ENCODE measurements around the gene SPINK6.

Gene SPINK6

GRCh38 chr5:148202531-148203203 lies at the start of gene SPINK6:
Gene SPINK6, plus strand, starts transcription at chr5:148203042. Its CDS starts 55 bp downstream, at chr5:148203097.
- H3K4me1 ChIP-seq (ENCODE audit: insufficient read depth, low read length): no peaks in the 10 kb centered on the region
- H3K9me3 ChIP-seq (ENCODE audit: control insufficient read depth, insufficient read depth, low read length): no peaks in the 10 kb centered on the region

GRCh38 chr5:148156609-148157008 lies 46.2 kb upstream of the SPINK6 start:
- H3K4me1 ChIP-seq (ENCODE audit: insufficient read depth, low read length): no peaks in the 10 kb centered on the region
- no peaks in the 10 kb centered on the region for H3K36me3 ChIP-seq (ENCODE audit: insufficient read depth, low read length)
- H3K9ac ChIP-seq (ENCODE audit: low read depth, low read length): no peak overlapping the region
- no peaks in the 10 kb centered on the region for H3K9me3 ChIP-seq (ENCODE audit: control insufficient read depth, insufficient read depth, low read length)

More at GRCh38 chr5:148202531-148203203, at the start of gene SPINK6:
- Histone ChIP-seq H3K36me3 (ENCODE audit: insufficient read depth, low read length) (no peaks in the 10 kb centered on the region), H3K9ac (ENCODE audit: low read depth, low read length) (no peak within 1 kb of the TSS)

GRCh38 chr5:148162038-148162437 lies 40.8 kb upstream of the SPINK6 start:
- Histone ChIP-seq H3K4me1 (ENCODE audit: insufficient read depth, low read length) (no peaks in the 10 kb centered on the region), H3K9ac (ENCODE audit: low read depth, low read length) (no peak overlapping the region), H3K36me3 (ENCODE audit: insufficient read depth, low read length) (no peaks in the 10 kb centered on the region), H3K9me3 (ENCODE audit: control insufficient read depth, insufficient read depth, low read length) (no peaks in the 10 kb centered on the region)

GRCh38 chr5:148163345-148163744 lies 39.5 kb upstream of the SPINK6 start:
- no peaks in the 10 kb centered on the region for H3K36me3 ChIP-seq (ENCODE audit: insufficient read depth, low read length)
- H3K4me1 ChIP-seq (ENCODE audit: insufficient read depth, low read length): no peaks in the 10 kb centered on the region
- H3K9me3 ChIP-seq (ENCODE audit: control insufficient read depth, insufficient read depth, low read length): no peaks in the 10 kb centered on the region
- no peak overlapping the region for H3K9ac ChIP-seq (ENCODE audit: low read depth, low read length)

GRCh38 chr5:148166550-148167283 lies 36.1 kb upstream of the SPINK6 start:
- H3K4me1 ChIP-seq (ENCODE audit: insufficient read depth, low read length): no peaks in the 10 kb centered on the region

GRCh38 chr5:148168246-148168645 lies 34.6 kb upstream of the SPINK6 start, which contains the start of gene SPINK14:
Gene SPINK14, plus strand, starts transcription at chr5:148168546. Its CDS starts 1,187 bp downstream, at chr5:148169733.
- Histone ChIP-seq H3K9me3 (ENCODE audit: control insufficient read depth, insufficient read depth, low read length) (no peaks in the 10 kb centered on the region), H3K4me1 (ENCODE audit: insufficient read depth, low read length) (no peaks in the 10 kb centered on the region), H3K36me3 (ENCODE audit: insufficient read depth, low read length) (no peaks in the 10 kb centered on the region), H3K9ac (ENCODE audit: low read depth, low read length) (no peak within 1 kb of the TSS)

More at GRCh38 chr5:148166550-148167283, 36.1 kb upstream of the SPINK6 start:
- no peak overlapping the region for H3K9ac ChIP-seq (ENCODE audit: low read depth, low read length)
- no peaks in the 10 kb centered on the region for H3K36me3 ChIP-seq (ENCODE audit: insufficient read depth, low read length)
- H3K9me3 ChIP-seq (ENCODE audit: control insufficient read depth, insufficient read depth, low read length): no peaks in the 10 kb centered on the region

GRCh38 chr5:148172377-148172776 lies 30.5 kb upstream of the SPINK6 start:
- Histone ChIP-seq H3K36me3 (ENCODE audit: insufficient read depth, low read length) (no peaks in the 10 kb centered on the region), H3K4me1 (ENCODE audit: insufficient read depth, low read length) (no peaks in the 10 kb centered on the region), H3K9me3 (ENCODE audit: control insufficient read depth, insufficient read depth, low read length) (no peaks in the 10 kb centered on the region), H3K9ac (ENCODE audit: low read depth, low read length) (no peak overlapping the region)

- no peak overlapping the region for H3K9ac ChIP-seq (ENCODE audit: low read depth, low read length)
- H3K9me3 ChIP-seq (ENCODE audit: control insufficient read depth, insufficient read depth, low read length): no peaks in the 10 kb centered on the region
- H3K4me1 ChIP-seq (ENCODE audit: insufficient read depth, low read length): no peaks in the 10 kb centered on the region
- no peaks in the 10 kb centered on the region for H3K36me3 ChIP-seq (ENCODE audit: insufficient read depth, low read length)
These were observed 26.4 kb upstream of the SPINK6 start for GRCh38 chr5:148176480-148176879.

- Histone ChIP-seq H3K4me1 (ENCODE audit: insufficient read depth, low read length) (no peaks in the 10 kb centered on the region), H3K9ac (ENCODE audit: low read depth, low read length) (no peak overlapping the region), H3K9me3 (ENCODE audit: control insufficient read depth, insufficient read depth, low read length) (no peaks in the 10 kb centered on the region), H3K36me3 (ENCODE audit: insufficient read depth, low read length) (no peaks in the 10 kb centered on the region)
These were observed 25.6 kb upstream of the SPINK6 start for GRCh38 chr5:148177207-148177606.

GRCh38 chr5:148179234-148179824 lies 23.5 kb upstream of the SPINK6 start:
- Histone ChIP-seq H3K9ac (ENCODE audit: low read depth, low read length) (no peak overlapping the region), H3K4me1 (ENCODE audit: insufficient read depth, low read length) (no peaks in the 10 kb centered on the region), H3K9me3 (ENCODE audit: control insufficient read depth, insufficient read depth, low read length) (no peaks in the 10 kb centered on the region), H3K36me3 (ENCODE audit: insufficient read depth, low read length) (no peaks in the 10 kb centered on the region)

GRCh38 chr5:148186248-148187003 lies 16.4 kb upstream of the SPINK6 start:
- no peaks in the 10 kb centered on the region for H3K4me1 ChIP-seq (ENCODE audit: insufficient read depth, low read length)
- H3K36me3 ChIP-seq (ENCODE audit: insufficient read depth, low read length): no peaks in the 10 kb centered on the region
- H3K9me3 ChIP-seq (ENCODE audit: control insufficient read depth, insufficient read depth, low read length): no peaks in the 10 kb centered on the region
- H3K9ac ChIP-seq (ENCODE audit: low read depth, low read length): no peak overlapping the region

GRCh38 chr5:148191010-148191409 lies 11.8 kb upstream of the SPINK6 start:
- Histone ChIP-seq H3K36me3 (ENCODE audit: insufficient read depth, low read length) (no peaks in the 10 kb centered on the region), H3K4me1 (ENCODE audit: insufficient read depth, low read length) (no peaks in the 10 kb centered on the region), H3K9me3 (ENCODE audit: control insufficient read depth, insufficient read depth, low read length) (no peaks in the 10 kb centered on the region), H3K9ac (ENCODE audit: low read depth, low read length) (no peak overlapping the region)

GRCh38 chr5:148193202-148193601 lies 9.6 kb upstream of the SPINK6 start:
- Histone ChIP-seq H3K9me3 (ENCODE audit: control insufficient read depth, insufficient read depth, low read length) (no peaks in the 10 kb centered on the region), H3K9ac (ENCODE audit: low read depth, low read length) (no peak overlapping the region), H3K36me3 (ENCODE audit: insufficient read depth, low read length) (no peaks in the 10 kb centered on the region), H3K4me1 (ENCODE audit: insufficient read depth, low read length) (no peaks in the 10 kb centered on the region)

- Histone ChIP-seq H3K36me3 (ENCODE audit: insufficient read depth, low read length) (no peaks in the 10 kb centered on the region), H3K9me3 (ENCODE audit: control insufficient read depth, insufficient read depth, low read length) (no peaks in the 10 kb centered on the region), H3K9ac (ENCODE audit: low read depth, low read length) (no peak overlapping the region), H3K4me1 (ENCODE audit: insufficient read depth, low read length) (no peaks in the 10 kb centered on the region)
These were observed 1.7 kb upstream of the SPINK6 start for GRCh38 chr5:148201151-148201550.
